Activated T-helper 1 cell treated with anti-CD3 and anti-CD28 coated beads, Interleukin-12 subunit alpha, Interleukin-12 subunit beta, Interleukin-2, Interleukin-4 antibody, amounts not matched to agents 30 ng/mL and 10 ng/mL and 1 ng/mL, durations not matched to agents 14 hours and 24 hours and 36 hours (primary cell): ENCODE results near the gene ADARB2. TPM values are rescaled to one million over a fixed set of nuclear protein-coding genes. Genes with fewer than 3 reads are reported as not detected.
A peak's percentile ranks its signal among the peaks of the same experiment; 100 is the strongest.

Experiments
- DNase-seq: peaks from one replicate; pipeline ENCODE4 v3.0.0; 2021; ENCODE audit warnings: low spot score
- H3K27ac Mint-ChIP-seq: one replicate; pipeline ENCODE4 v1.8.0; 2021; ENCODE audit warnings: mild to moderate bottlenecking, mixed read lengths
- H3K27me3 Mint-ChIP-seq: one replicate; pipeline ENCODE4 v1.8.0; 2022; ENCODE audit warnings: mild to moderate bottlenecking, moderate library complexity, mixed read lengths; ENCODE audit not compliant: insufficient read depth
- H3K36me3 Mint-ChIP-seq: one replicate; pipeline ENCODE4 v1.8.0; 2021; ENCODE audit warnings: low read depth, mixed read lengths
- H3K4me1 Mint-ChIP-seq: one replicate; pipeline ENCODE4 v1.8.0; 2021; ENCODE audit warnings: low read depth, mixed read lengths
- H3K4me3 Mint-ChIP-seq: one replicate; pipeline ENCODE4 v1.8.0; 2021; ENCODE audit warnings: mild to moderate bottlenecking, moderate library complexity, mixed read lengths
- H3K9me3 Mint-ChIP-seq: one replicate; pipeline ENCODE4 v1.8.0; 2021; ENCODE audit warnings: mixed read lengths
- intact Hi-C: fragments of 100-400 bp; cut with micrococcal nuclease; formaldehyde crosslinking; loops from one replicate; pipeline ENCODE4 v1.15.1; 2024
- total RNA-seq: library from RNA; stranded (reverse); gene quantifications from 2 replicates; pipeline ENCODE4 v1.2.3, GENCODE V29; 2022

ADARB2 gene
- total RNA-seq, 1 donor from 2014 or later = 0.05 TPM

- Mint-ChIP-seq H3K9me3 (no peaks in the 10 kb centered on the region), H3K27me3 (peaks cover 65% of the 10 kb centered on the region), H3K27ac (no peak overlapping the region), H3K36me3 (no peaks in the 10 kb centered on the region), H3K4me3 (no peak overlapping the region), H3K4me1 (peaks cover 6% of the 10 kb centered on the region)
- intact Hi-C loops = loop anchor here (10.0 kb wide), 1 partner anchor 617 kb away; no protein-coding TSS in a partner anchor
- no peak for DNase-seq
These were observed 5.7 kb downstream of the ADARB2 start for GRCh38 chr10:1731592-1731991.

- Mint-ChIP-seq H3K4me1 (no peaks in the 10 kb centered on the region), H3K27ac (no peak overlapping the region), H3K4me3 (no peak overlapping the region), H3K36me3 (no peaks in the 10 kb centered on the region), H3K9me3 (no peaks in the 10 kb centered on the region), H3K27me3 (peaks cover 48% of the 10 kb centered on the region)
- no peak for DNase-seq
- intact Hi-C loops = loop anchor here (10.0 kb wide), 1 partner anchor 615 kb away; no protein-coding TSS in a partner anchor
These were observed 7.6 kb downstream of the ADARB2 start for GRCh38 chr10:1729751-1730150.

- intact Hi-C loops = no loop called here
- Mint-ChIP-seq H3K9me3 (no peaks in the 10 kb centered on the region), H3K4me3 (no peak overlapping the region), H3K27me3 (peaks cover 26% of the 10 kb centered on the region), H3K4me1 (no peaks in the 10 kb centered on the region), H3K27ac (no peak overlapping the region), H3K36me3 (no peaks in the 10 kb centered on the region)
- no peak for DNase-seq
These were observed 10.5 kb downstream of the ADARB2 start for GRCh38 chr10:1726861-1727260.

- Mint-ChIP-seq H3K36me3 (no peaks in the 10 kb centered on the region), H3K9me3 (no peaks in the 10 kb centered on the region), H3K27ac (no peak overlapping the region), H3K27me3 (peaks cover 12% of the 10 kb centered on the region), H3K4me3 (no peak overlapping the region), H3K4me1 (no peaks in the 10 kb centered on the region)
- intact Hi-C loops = no loop called here
- DNase-seq = no peak
These were observed 12.3 kb downstream of the ADARB2 start for GRCh38 chr10:1724921-1725488.

GRCh38 chr10:1716839-1717238, 20.5 kb downstream of the ADARB2 start:
- intact Hi-C loops = no loop called here
- Mint-ChIP-seq H3K36me3 (no peaks in the 10 kb centered on the region), H3K9me3 (no peaks in the 10 kb centered on the region), H3K4me1 (no peaks in the 10 kb centered on the region), H3K4me3 (no peak overlapping the region), H3K27me3 (peaks cover 14% of the 10 kb centered on the region), H3K27ac (no peak overlapping the region)
- no peak for DNase-seq

GRCh38 chr10:1715821-1716220, 21.5 kb downstream of the ADARB2 start:
- Mint-ChIP-seq H3K4me1 (no peaks in the 10 kb centered on the region), H3K27ac (no peak overlapping the region), H3K27me3 (peaks cover 16% of the 10 kb centered on the region), H3K9me3 (no peaks in the 10 kb centered on the region), H3K36me3 (no peaks in the 10 kb centered on the region), H3K4me3 (no peak overlapping the region)
- intact Hi-C loops = no loop called here
- no peak for DNase-seq

GRCh38 chr10:1712944-1713671, 24.2 kb downstream of the ADARB2 start:
- Mint-ChIP-seq H3K4me1 (no peaks in the 10 kb centered on the region), H3K27me3 (peaks cover 19% of the 10 kb centered on the region), H3K4me3 (no peak overlapping the region), H3K27ac (no peak overlapping the region), H3K9me3 (no peaks in the 10 kb centered on the region), H3K36me3 (no peaks in the 10 kb centered on the region)
- intact Hi-C loops = no loop called here
- no peak for DNase-seq

GRCh38 chr10:1712314-1712713, 25.0 kb downstream of the ADARB2 start:
- no peaks in the 10 kb centered on the region for H3K4me1 Mint-ChIP-seq
- DNase-seq = no peak

GRCh38 chr10:1709161-1709560, 28.2 kb downstream of the ADARB2 start:
- intact Hi-C loops = no loop called here
- Mint-ChIP-seq H3K4me3 (no peak overlapping the region), H3K27me3 (peaks cover 7% of the 10 kb centered on the region), H3K4me1 (no peaks in the 10 kb centered on the region), H3K36me3 (no peaks in the 10 kb centered on the region), H3K9me3 (peaks cover 26% of the 10 kb centered on the region), H3K27ac (no peak overlapping the region)
- DNase-seq = no peak

More at GRCh38 chr10:1712314-1712713, 25.0 kb downstream of the ADARB2 start:
- Mint-ChIP-seq H3K27ac (no peak overlapping the region), H3K27me3 (peaks cover 17% of the 10 kb centered on the region), H3K36me3 (no peaks in the 10 kb centered on the region), H3K4me3 (no peak overlapping the region), H3K9me3 (peaks cover 7% of the 10 kb centered on the region)
- intact Hi-C loops = no loop called here

- intact Hi-C loops = no loop called here
These were observed 28.6 kb downstream of the ADARB2 start for GRCh38 chr10:1708746-1709145.

GRCh38 chr10:1706711-1707110, 30.6 kb downstream of the ADARB2 start:
- no peaks in the 10 kb centered on the region for H3K4me1 Mint-ChIP-seq
- intact Hi-C loops = no loop called here
- peaks cover 12% of the 10 kb centered on the region for H3K27me3 Mint-ChIP-seq

More at GRCh38 chr10:1708746-1709145, 28.6 kb downstream of the ADARB2 start:
- Mint-ChIP-seq H3K27me3 (peaks cover 7% of the 10 kb centered on the region), H3K4me1 (no peaks in the 10 kb centered on the region), H3K4me3 (no peak overlapping the region), H3K9me3 (peaks cover 26% of the 10 kb centered on the region), H3K36me3 (no peaks in the 10 kb centered on the region), H3K27ac (no peak overlapping the region)
- DNase-seq = no peak

GRCh38 chr10:1706256-1706655, 31.1 kb downstream of the ADARB2 start:
- intact Hi-C loops = no loop called here
- H3K36me3 Mint-ChIP-seq = no peaks in the 10 kb centered on the region
- H3K9me3 Mint-ChIP-seq = peaks cover 41% of the 10 kb centered on the region
- H3K4me3 Mint-ChIP-seq = no peak overlapping the region
- DNase-seq = no peak
- no peaks in the 10 kb centered on the region for H3K4me1 Mint-ChIP-seq
- H3K27me3 Mint-ChIP-seq = peaks cover 11% of the 10 kb centered on the region
- no peak overlapping the region for H3K27ac Mint-ChIP-seq

More at GRCh38 chr10:1706711-1707110, 30.6 kb downstream of the ADARB2 start:
- H3K4me3 Mint-ChIP-seq = no peak overlapping the region
- H3K27ac Mint-ChIP-seq = peak overlapping the region; percentile 79
- H3K36me3 Mint-ChIP-seq = no peaks in the 10 kb centered on the region
- DNase-seq = no peak
- peaks cover 39% of the 10 kb centered on the region for H3K9me3 Mint-ChIP-seq

GRCh38 chr10:1698185-1698584, 39.1 kb downstream of the ADARB2 start:
- H3K4me3 Mint-ChIP-seq = no peak overlapping the region
- no peaks in the 10 kb centered on the region for H3K36me3 Mint-ChIP-seq
- H3K27ac Mint-ChIP-seq = no peak overlapping the region
- intact Hi-C loops = no loop called here
- H3K27me3 Mint-ChIP-seq = peaks cover 3% of the 10 kb centered on the region
- H3K4me1 Mint-ChIP-seq = no peaks in the 10 kb centered on the region
- H3K9me3 Mint-ChIP-seq = peaks cover 20% of the 10 kb centered on the region
- DNase-seq = no peak
